K562 (cell line): ENCODE data around the gene OBSCN. TPM values are rescaled to one million over a fixed set of nuclear protein-coding genes. Genes with fewer than 3 reads are reported as not detected.

Source experiments
- CBFA2T2 ChIP-seq: fragments of 450-650 bp; conservative IDR thresholded peaks from 2 replicates; pipeline ENCODE4 v1.6.1; 2017; ENCODE audit warnings: mild to moderate bottlenecking
- CBX5 ChIP-seq: IDR thresholded peaks from 2 replicates; pipeline ENCODE4 v1.6.1; 2014; ENCODE audit warnings: low read depth, borderline replicate concordance
- CLOCK ChIP-seq: fragments of 250-450 bp; sonication (Bioruptor Pico); IDR thresholded peaks from 2 replicates; pipeline ENCODE4 v1.4.0; 2020; ENCODE audit warnings: mild to moderate bottlenecking, moderate library complexity, borderline replicate concordance
- GTF2A2 ChIP-seq: IDR thresholded peaks from 2 replicates; pipeline ENCODE4 v1.6.1; 2016; ENCODE audit warnings: mild to moderate bottlenecking, missing genetic modification characterization, missing compliant biosample characterization
- HMG20B ChIP-seq: fragments of 250-450 bp; sonication (Bioruptor Pico); IDR thresholded peaks from 2 replicates; pipeline ENCODE4 v1.5.0; 2021; ENCODE audit warnings: mild to moderate bottlenecking
- KHSRP ChIP-seq: fragments of 450-650 bp; IDR thresholded peaks from 2 replicates; pipeline ENCODE4 v1.6.1; 2017
- LARP7 ChIP-seq: fragments of 450-650 bp; IDR thresholded peaks from 2 replicates; pipeline ENCODE4 v1.6.1; 2016
- MECOM ChIP-seq: fragments of 250-450 bp; sonication (Bioruptor Pico); IDR thresholded peaks from 2 replicates; pipeline ENCODE4 v1.8.0; 2022; ENCODE audit warnings: inconsistent platforms
- MEF2D ChIP-seq: conservative IDR thresholded peaks from 2 replicates; pipeline ENCODE4 v1.6.1; 2016; ENCODE audit warnings: low read depth, missing genetic modification characterization, missing compliant biosample characterization
- MLLT1 ChIP-seq, 2 experiments: fragments of 450-650 bp; IDR thresholded peaks; 2 replicates each; pipeline ENCODE4 v1.6.1; 2016
- NR4A1 ChIP-seq, 2 experiments: fragments of 250-450 bp in 1 of 2; fragments of 450-650 bp in 1 of 2; sonication (Bioruptor Pico) in 1 of 2; IDR thresholded peaks; 2 replicates each; pipeline versions ENCODE4 v1.4.0 to v1.6.1; 2016 to 2020; ENCODE audit warnings: mild to moderate bottlenecking in 2 of 2, missing compliant biosample characterization in 1 of 2, missing genetic modification characterization in 1 of 2, moderate library complexity in 1 of 2
- PREB ChIP-seq: sonication (generic); formaldehyde crosslinking; IDR thresholded peaks from 2 replicates; pipeline ENCODE4 v1.8.1; 2023; ENCODE audit warnings: mild to moderate bottlenecking, missing genetic modification reagents
- RBM17 ChIP-seq: fragments of 200-400 bp; formaldehyde crosslinking; IDR thresholded peaks from 2 replicates; pipeline ENCODE4 v1.6.1; 2017; ENCODE audit warnings: low read depth, mild to moderate bottlenecking, low read length, borderline replicate concordance
- SRF ChIP-seq, 2 experiments: fragments of 250-450, 450-650 bp in 1 of 2; sonication (Bioruptor Pico) in 1 of 2; sonication (generic) in 1 of 2; formaldehyde crosslinking; IDR thresholded peaks; 2 replicates each; pipeline versions ENCODE4 v1.5.0 to v1.5.1; 2020 to 2022; ENCODE audit warnings: mild to moderate bottlenecking in 1 of 2, missing genetic modification reagents in 1 of 2
- ZBED1 ChIP-seq: IDR thresholded peaks from 2 replicates; pipeline ENCODE4 v1.6.1; 2014
- ZNF175 ChIP-seq: fragments of 200-800 bp; sonication (Bioruptor generic); IDR thresholded peaks from 2 replicates; pipeline ENCODE4 v1.6.1; 2016; ENCODE audit warnings: low read depth, mild to moderate bottlenecking, missing genetic modification characterization, missing compliant biosample characterization
- ZNF311 ChIP-seq: fragments of 250-450 bp; sonication (Bioruptor Pico); IDR thresholded peaks from 2 replicates; pipeline ENCODE4 v1.4.0; 2020; ENCODE audit warnings: mild to moderate bottlenecking, moderate library complexity
- ZNF395 ChIP-seq: fragments of 200-800 bp; sonication (Bioruptor generic); IDR thresholded peaks from 2 replicates; pipeline ENCODE4 v1.6.1; 2017; ENCODE audit warnings: missing genetic modification characterization, missing compliant biosample characterization
- ZNF583 ChIP-seq: fragments of 250-450 bp; sonication (Bioruptor Pico); IDR thresholded peaks from 2 replicates; pipeline ENCODE4 v1.4.0; 2020
- polyA plus RNA-seq, 8 experiments: library from polyadenylated mRNA; depleted of rRNA in 4 of 8; stranded (reverse) in 5 of 8; unstranded in 3 of 8; fragments of >200 nt; fragmentation: Nextera tagmentation in 2 of 8; fragmentation: Illumina TruSeq in 1 of 8; extraction: Ambion mirVana in 2 of 8; extraction: Trizol in 1 of 8; gene quantifications; 2 replicates each; pipeline versions ENCODE4 v1.2.1 to v1.2.3, GENCODE V29; 2011 to 2014; ENCODE audit warnings: inconsistent platforms in 1 of 8, missing spikeins in 1 of 8
- total RNA-seq, 7 experiments: library from RNA; depleted of rRNA in 6 of 7; stranded (reverse); fragments of >200 nt in 6 of 7; fragmentation: Illumina TruSeq in 2 of 7; extraction: Trizol in 2 of 7; gene quantifications; 2 replicates each; pipeline versions ENCODE4 v1.2.1 to v1.2.3, GENCODE V29; 2011 to 2021; ENCODE audit warnings: low replicate concordance in 1 of 7

Gene OBSCN
- total and polyA plus RNA-seq, 9 of the 15 experiments (the other 6 are each of a cell fraction or from before 2014, with no cell fraction given): 0.18 to 19.7 (median 3.6) TPM

- TF ChIP-seq MLLT1 (IDR thresholded peaks at IDR 0.05) (no peak), KHSRP (no peak), PREB (CRISPR knock-in tag) (no peak), CLOCK (CRISPR knock-in tag) (0 out of 2 replicates have a peak, but pooled peaks have one; percentile 5), NR4A1 (CRISPR knock-in tag; IDR thresholded peaks at IDR 0.05) (no peak), NR4A1 (tag; IDR thresholded peaks at IDR 0.05) (peak; percentile 91), LARP7 (no peak), SRF (CRISPR knock-in tag; IDR thresholded peaks at IDR 0.05) (peak in 1 of 2 experiments; percentile 91; a peak in 1 of 4 replicates), ZNF583 (CRISPR knock-in tag) (peak; percentile 90), ZNF311 (CRISPR knock-in tag) (peak; percentile 94), ZNF175 (CRISPR knock-in tag) (peak; percentile 54; the same call in 1 of the 2 replicates), CBX5 (no peak), MEF2D (tag) (peak; percentile 68; the same call in 1 of the 2 replicates), ZBED1 (no peak), HMG20B (no peak), ZNF395 (CRISPR knock-in tag) (peak; percentile 70; the same call in 1 of the 2 replicates), GTF2A2 (tag) (0 out of 2 replicates have a peak, but pooled peaks have one; percentile 49), MECOM (peak; percentile 81; the same call in 1 of the 2 replicates), RBM17 (no peak), CBFA2T2 (no peak)
Observed at GRCh38 chr1:228417483-228418203, 209.8 kb downstream of the OBSCN start (continued).
